HepG2 (cell line): ENCODE measurements around the gene ABCB8. TPM values are rescaled to one million over a fixed set of nuclear protein-coding genes. Genes with fewer than 3 reads are reported as not detected.

Source experiments
- CBX2 ChIP-seq, 2 experiments: fragments of 200-600 bp in 1 of 2; sonication (generic); formaldehyde crosslinking in 1 of 2; IDR thresholded peaks; 2 replicates each; pipeline versions ENCODE4 v1.7.0 to v1.8.1; 2018 to 2022; ENCODE audit warnings: low read depth in 2 of 2, low read length in 1 of 2, mild to moderate bottlenecking in 1 of 2, missing genetic modification reagents in 1 of 2
- CC2D1A ChIP-seq: sonication (generic); formaldehyde crosslinking; IDR thresholded peaks from 2 replicates; pipeline ENCODE4 v1.8.1; 2023; ENCODE audit warnings: mild to moderate bottlenecking, missing genetic modification reagents
- FIP1L1 ChIP-seq: fragments of 200-400 bp; formaldehyde crosslinking; IDR thresholded peaks from 2 replicates; pipeline ENCODE4 v1.6.1; 2018; ENCODE audit warnings: low read depth, mild to moderate bottlenecking, low read length, moderate library complexity, borderline replicate concordance; ENCODE audit not compliant: insufficient read depth
- FOXO1 ChIP-seq: sonication (generic); formaldehyde crosslinking; IDR thresholded peaks from 2 replicates; pipeline ENCODE4 v1.4.0; 2020; ENCODE audit warnings: missing genetic modification reagents
- HMGXB3 ChIP-seq: sonication (generic); formaldehyde crosslinking; IDR thresholded peaks from 2 replicates; pipeline ENCODE4 v1.4.0; 2020; ENCODE audit warnings: missing genetic modification reagents, borderline replicate concordance
- MEIS1 ChIP-seq: sonication (generic); formaldehyde crosslinking; IDR thresholded peaks from 2 replicates; pipeline ENCODE4 v1.9.0; 2021; ENCODE audit warnings: mild to moderate bottlenecking, missing genetic modification reagents, moderate library complexity, borderline replicate concordance
- MYC ChIP-seq: sonication (generic); formaldehyde crosslinking; IDR thresholded peaks from 2 replicates; pipeline ENCODE4 v1.9.0; 2021; ENCODE audit warnings: missing genetic modification reagents, borderline replicate concordance
- NCOR1 ChIP-seq: fragments of 200-600 bp; sonication (generic); IDR thresholded peaks from 2 replicates; pipeline ENCODE4 v1.7.0; 2017; ENCODE audit warnings: antibody characterized with exemption, low read length, borderline replicate concordance
- PCBP2 ChIP-seq: fragments of 200-400 bp; formaldehyde crosslinking; optimal IDR thresholded peaks from 2 replicates; pipeline ENCODE3; 2018; ENCODE audit warnings: low read length, low read depth; ENCODE audit not compliant: poor library complexity, severe bottlenecking
- POLR2A ChIP-seq, 2 experiments: IDR thresholded peaks; 2 replicates each; pipeline ENCODE4 v1.6.1; 2011; ENCODE audit warnings: low read depth in 2 of 2, low read length in 2 of 2, mild to moderate bottlenecking in 1 of 2, moderate library complexity in 1 of 2; ENCODE audit not compliant: insufficient read depth in 1 of 2
- SP4 ChIP-seq: sonication (generic); formaldehyde crosslinking; IDR thresholded peaks from 2 replicates; pipeline ENCODE4 v1.8.1; 2023; ENCODE audit warnings: mild to moderate bottlenecking, missing genetic modification reagents
- TIGD3 ChIP-seq: sonication (generic); formaldehyde crosslinking; IDR thresholded peaks from 2 replicates; pipeline ENCODE4 v1.5.1; 2020; ENCODE audit warnings: mild to moderate bottlenecking, missing genetic modification reagents, borderline replicate concordance
- ZHX1 ChIP-seq: sonication (generic); formaldehyde crosslinking; IDR thresholded peaks from 2 replicates; pipeline ENCODE4 v1.8.1; 2022; ENCODE audit warnings: low read depth, mild to moderate bottlenecking, missing genetic modification reagents
- ZNF232 ChIP-seq: sonication (generic); formaldehyde crosslinking; IDR thresholded peaks from 2 replicates; pipeline ENCODE4 v1.4.0; 2020; ENCODE audit warnings: missing genetic modification reagents, borderline replicate concordance
- ZNF251 ChIP-seq: sonication (generic); formaldehyde crosslinking; IDR thresholded peaks from 2 replicates; pipeline ENCODE4 v1.9.0; 2021; ENCODE audit warnings: mild to moderate bottlenecking, missing genetic modification reagents
- ZNF451 ChIP-seq: sonication (generic); formaldehyde crosslinking; IDR thresholded peaks from 2 replicates; pipeline ENCODE4 v1.5.0; 2020; ENCODE audit warnings: mild to moderate bottlenecking, missing genetic modification reagents
- ZNF691 ChIP-seq: sonication (generic); formaldehyde crosslinking; IDR thresholded peaks from 2 replicates; pipeline ENCODE4 v1.4.0; 2020; ENCODE audit warnings: missing genetic modification reagents, low read depth, mild to moderate bottlenecking, borderline replicate concordance
- ZNF737 ChIP-seq: sonication (generic); formaldehyde crosslinking; IDR thresholded peaks from 2 replicates; pipeline ENCODE4 v1.5.0; 2020; ENCODE audit warnings: missing genetic modification reagents, mild to moderate bottlenecking, borderline replicate concordance
- polyA plus RNA-seq, 8 experiments: library from polyadenylated mRNA; depleted of rRNA in 3 of 8; stranded (reverse) in 7 of 8; unstranded in 1 of 8; fragments of >200 nt; fragmentation: Illumina TruSeq in 4 of 8; extraction: Trizol in 4 of 8; gene quantifications; 2 replicates each; pipeline versions ENCODE4 v1.2.1 to v1.2.3, GENCODE V29; 2011 to 2016; ENCODE audit warnings: low read depth in 4 of 8, missing spikeins in 1 of 8, mixed read lengths in 1 of 8; ENCODE audit not compliant: insufficient read depth in 1 of 8
- total RNA-seq, 5 experiments: library from RNA; depleted of rRNA; stranded (reverse); fragments of >200 nt; fragmentation: Illumina TruSeq; extraction: Trizol; gene quantifications; 2 replicates each; pipeline ENCODE4 v1.2.3, GENCODE V29; 2016; ENCODE audit warnings: low read depth in 1 of 5

Gene ABCB8
- total and polyA plus RNA-seq, 2 of the 13 experiments (the other 11 are each of a cell fraction or from before 2014, with no cell fraction given), result 6.6 to 16.7 TPM

- TF ChIP-seq PCBP2 (no peak), HMGXB3 (CRISPR knock-in tag) (peak; percentile 45; the same call in 1 of the 2 replicates), ZHX1 (no peak), ZNF451 (CRISPR knock-in tag) (no peak; the same call in 1 of the 2 replicates), POLR2A (IDR thresholded peaks at IDR 0.05; ENCODE audit: insufficient read depth in 1 of 2, low read depth in 2 of 2, low read length in 2 of 2) (peak in 1 of 2 experiments; percentile 76; a peak in 2 of 4 replicates), ZNF737 (CRISPR knock-in tag) (no peak; the same call in 1 of the 2 replicates), ZNF691 (no peak), CC2D1A (CRISPR knock-in tag) (no peak), FIP1L1 (0 out of 2 replicates have a peak, but pooled peaks have one; percentile 30), FOXO1 (CRISPR knock-in tag) (peak; percentile 62; the same call in 1 of the 2 replicates), MYC (peak; percentile 50; the same call in 1 of the 2 replicates), ZNF232 (CRISPR knock-in tag) (peak; percentile 61; the same call in 1 of the 2 replicates), SP4 (CRISPR knock-in tag) (peak; percentile 94), TIGD3 (CRISPR knock-in tag) (no peak), CBX2 (IDR thresholded peaks at IDR 0.05; ENCODE audit: low read depth, low read length) (no peak), CBX2 (CRISPR knock-in tag; IDR thresholded peaks at IDR 0.05; ENCODE audit: low read depth) (no peak), ZNF251 (CRISPR knock-in tag) (no peak), NCOR1 (peak; percentile 56; the same call in 1 of the 2 replicates), MEIS1 (peak; percentile 77; the same call in 1 of the 2 replicates)
Observed at GRCh38 chr7:151057989-151058780, 29.9 kb downstream of the ABCB8 start (continued).
